Activated CD4-positive, alpha-beta T cell treated with anti-CD3 and anti-CD28 coated beads for 24 hours (primary cell): ENCODE results near the gene USP10.

Experiments
- DNase-seq, 2 donors: peaks; one replicate each; pipeline ENCODE4 v3.0.0-alpha.2; 2020; ENCODE audit warnings: low read depth in 2 of 2

USP10 gene

GRCh38 chr16:84699712-84700445 lies at the start of gene USP10:
Gene USP10, plus strand, starts transcription at chr16:84700000. Its CDS starts 91 bp downstream, at chr16:84700091.
- peak; percentile 65 to 69 for DNase-seq

DNA sequence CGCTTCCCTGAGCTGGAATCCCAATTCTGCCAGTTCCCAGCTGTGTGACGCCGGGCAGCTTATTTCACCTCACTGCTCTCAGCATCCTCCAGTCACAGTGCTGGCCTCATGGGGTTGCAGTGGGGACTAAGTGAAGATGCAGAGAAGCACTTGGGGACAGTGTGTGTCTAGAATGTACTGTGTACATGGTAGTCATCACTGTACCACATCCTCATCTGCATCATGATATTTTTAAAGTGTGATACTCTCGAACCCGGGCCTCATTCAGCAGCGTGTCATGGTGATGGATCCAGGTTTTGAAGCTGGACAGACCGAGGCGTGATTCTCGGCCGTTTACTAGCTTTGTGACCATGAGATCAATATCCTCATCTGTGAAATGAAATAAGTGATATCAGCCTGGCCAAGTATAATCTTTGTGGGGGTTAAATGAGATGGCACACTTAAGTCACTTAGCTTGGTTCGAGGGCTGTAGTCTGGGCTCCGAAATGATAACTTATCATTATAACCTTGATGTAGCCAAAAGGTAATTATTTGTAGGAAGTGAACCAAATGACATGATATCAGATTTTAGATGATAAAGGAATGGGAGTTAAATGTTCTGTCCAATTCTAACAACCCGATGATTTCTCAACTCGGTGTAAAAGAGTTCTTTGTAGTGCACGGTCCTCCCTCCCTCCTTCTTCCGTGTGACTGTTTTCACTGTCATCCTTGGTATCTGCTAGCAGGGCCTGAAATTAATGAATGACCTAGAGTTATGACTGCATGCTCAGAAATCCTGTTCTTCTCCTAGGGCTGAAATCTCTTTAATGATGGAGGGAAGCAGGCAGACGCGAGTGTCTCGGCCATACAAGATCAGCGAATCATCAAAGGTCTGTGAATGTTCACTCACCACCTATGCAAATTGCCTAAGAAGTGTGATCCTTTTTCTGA lies 49.5 kb upstream of the USP10 start:
- no peak for DNase-seq

DNA sequence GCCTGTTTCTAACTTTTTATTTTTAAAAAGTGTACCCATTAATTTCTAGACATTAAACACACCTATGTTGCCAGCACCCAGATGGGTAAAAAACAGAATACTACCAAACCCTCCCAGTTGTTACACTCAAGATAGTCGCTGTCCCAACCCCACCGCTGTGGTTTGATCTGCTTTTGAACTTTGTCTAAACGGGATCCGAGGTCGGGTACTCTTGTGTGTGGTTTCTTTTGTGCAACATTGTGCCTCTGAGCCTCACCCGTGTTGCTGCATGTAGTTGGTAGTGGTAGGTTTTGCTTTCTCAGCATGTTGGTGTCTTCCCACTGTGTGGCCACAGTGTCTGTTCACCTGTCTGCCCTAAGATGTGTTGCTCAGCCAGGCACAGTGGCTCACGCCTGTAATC lies 47.2 kb upstream of the USP10 start:
- DNase-seq: no peak

- DNase-seq: no peak
Observed at GRCh38 chr16:84654238-84654637, 45.6 kb upstream of the USP10 start.

- DNase-seq: no peak
Observed at GRCh38 chr16:84654998-84655397, 44.8 kb upstream of the USP10 start.

- no peak for DNase-seq
Observed at GRCh38 chr16:84656649-84657048, 43.2 kb upstream of the USP10 start.

DNA sequence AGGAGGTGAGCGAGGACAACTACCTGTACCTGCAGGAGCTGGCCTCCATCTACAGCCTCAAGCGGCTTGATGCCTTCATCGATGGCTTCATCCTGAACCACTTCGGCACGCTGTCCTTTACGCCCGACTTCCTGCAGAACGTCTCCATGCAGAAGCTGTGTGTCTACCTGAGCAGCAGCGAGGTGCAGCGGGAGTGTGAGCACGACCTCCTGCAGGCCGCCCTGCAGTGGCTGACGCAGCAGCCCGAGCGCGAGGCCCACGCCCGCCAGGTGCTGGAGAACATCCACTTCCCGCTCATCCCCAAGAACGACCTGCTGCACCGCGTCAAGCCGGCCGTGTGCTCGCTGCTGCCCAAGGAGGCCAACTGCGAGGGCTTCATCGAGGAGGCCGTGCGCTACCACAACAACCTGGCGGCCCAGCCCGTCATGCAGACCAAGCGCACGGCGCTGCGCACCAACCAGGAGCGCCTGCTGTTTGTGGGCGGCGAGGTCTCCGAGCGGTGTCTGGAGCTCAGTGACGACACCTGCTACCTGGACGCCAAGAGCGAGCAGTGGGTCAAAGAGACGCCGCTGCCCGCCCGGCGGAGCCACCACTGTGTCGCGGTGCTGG lies 42.5 kb upstream of the USP10 start:
- no peak for DNase-seq

- DNase-seq: no peak
Observed at GRCh38 chr16:84658690-84659089, 41.1 kb upstream of the USP10 start.

DNA sequence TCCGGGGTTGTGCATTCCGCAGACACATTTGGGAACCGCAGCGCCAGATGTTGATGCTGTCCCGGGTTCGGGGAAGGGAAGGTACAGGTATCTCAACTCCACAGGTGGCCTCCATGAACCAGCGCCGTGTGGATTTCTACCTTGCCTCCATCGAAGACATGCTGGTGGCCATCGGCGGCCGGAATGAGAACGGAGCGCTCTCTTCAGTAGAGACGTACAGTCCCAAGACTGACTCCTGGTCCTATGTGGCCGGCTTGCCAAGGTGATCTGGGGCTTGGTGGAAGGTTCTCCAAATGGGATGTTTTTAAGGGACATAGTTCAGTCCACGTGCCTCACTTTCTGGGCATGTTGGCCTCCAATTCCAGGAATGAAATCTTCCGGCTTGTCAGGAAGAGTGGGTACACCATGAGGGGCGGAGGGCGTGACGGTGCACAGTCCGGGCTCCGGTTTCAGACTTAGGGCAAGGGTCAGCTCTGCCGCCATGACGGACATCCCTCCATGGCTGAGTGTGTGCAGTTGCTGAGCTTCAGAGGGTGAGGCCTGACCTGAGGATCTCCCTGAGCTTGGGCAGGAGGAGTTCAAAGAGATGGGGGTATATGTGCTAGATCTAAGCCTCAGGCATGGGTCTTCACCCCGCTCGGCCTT lies 40.0 kb upstream of the USP10 start:
- no peak for DNase-seq

DNA sequence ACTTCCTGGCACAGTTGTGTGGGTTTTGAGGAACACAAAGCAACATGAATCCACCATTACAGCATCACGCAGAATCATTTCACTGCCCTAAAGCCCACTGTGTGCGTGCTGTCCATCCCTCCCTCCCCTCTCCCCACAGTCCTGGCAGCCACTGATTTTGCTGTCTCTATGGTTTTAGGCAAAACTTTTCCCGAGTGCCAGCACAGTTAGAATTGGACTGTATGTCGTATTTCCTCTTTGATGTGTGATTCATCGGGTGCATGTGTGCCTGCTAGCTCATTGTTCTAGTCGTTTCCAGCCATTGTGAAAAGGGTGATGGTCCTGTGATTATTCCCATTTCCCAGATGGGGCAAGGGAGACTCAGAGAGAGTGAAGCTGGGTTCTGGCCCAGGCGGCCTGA lies 38.8 kb upstream of the USP10 start:
- no peak for DNase-seq

DNA sequence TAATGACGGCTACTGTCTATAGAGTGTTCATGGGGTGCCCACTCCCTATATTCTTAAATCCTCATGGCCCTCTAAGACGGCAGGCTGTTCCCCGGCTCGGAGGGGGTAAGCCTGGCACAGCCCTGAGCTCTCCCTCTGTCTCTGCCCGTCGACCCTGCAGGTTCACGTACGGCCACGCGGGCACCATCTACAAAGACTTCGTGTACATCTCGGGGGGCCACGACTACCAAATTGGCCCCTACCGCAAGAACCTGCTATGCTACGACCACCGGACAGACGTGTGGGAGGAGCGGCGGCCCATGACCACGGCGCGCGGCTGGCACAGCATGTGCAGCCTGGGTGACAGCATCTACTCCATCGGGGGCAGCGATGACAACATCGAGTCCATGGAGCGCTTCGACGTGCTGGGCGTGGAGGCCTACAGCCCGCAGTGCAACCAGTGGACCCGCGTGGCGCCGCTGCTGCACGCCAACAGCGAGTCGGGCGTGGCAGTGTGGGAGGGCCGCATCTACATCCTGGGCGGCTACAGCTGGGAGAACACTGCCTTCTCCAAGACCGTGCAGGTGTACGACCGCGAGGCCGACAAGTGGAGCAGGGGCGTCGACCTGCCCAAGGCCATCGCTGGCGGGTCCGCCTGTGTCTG lies 38.3 kb upstream of the USP10 start:
- no peak for DNase-seq

DNA sequence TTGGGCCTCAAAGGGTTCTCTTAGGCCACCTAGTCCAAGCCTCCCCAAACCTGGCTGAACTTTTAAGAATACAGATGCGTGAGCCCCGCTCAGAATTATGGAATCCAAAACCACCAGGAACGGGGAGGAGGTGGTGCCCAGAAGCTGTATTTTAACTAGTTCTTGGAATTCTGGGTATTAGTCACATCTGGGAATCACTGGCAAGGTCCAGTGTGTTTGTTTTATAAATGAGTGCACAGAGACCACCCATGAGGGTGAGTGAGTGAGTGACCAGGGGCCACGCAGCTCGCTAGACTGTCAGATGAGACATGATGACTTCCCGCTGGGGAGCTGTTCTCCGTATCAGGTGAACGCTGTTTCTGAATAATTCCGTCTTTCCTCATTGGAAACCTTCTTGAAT lies 37.3 kb upstream of the USP10 start:
- no peak for DNase-seq

- no peak for DNase-seq
Observed at GRCh38 chr16:84663433-84664101, 36.2 kb upstream of the USP10 start.

GRCh38 chr16:84665359-84665758 lies 34.4 kb upstream of the USP10 start:
- DNase-seq: no peak

GRCh38 chr16:84665843-84666242 lies 34.0 kb upstream of the USP10 start:
- no peak for DNase-seq

DNA sequence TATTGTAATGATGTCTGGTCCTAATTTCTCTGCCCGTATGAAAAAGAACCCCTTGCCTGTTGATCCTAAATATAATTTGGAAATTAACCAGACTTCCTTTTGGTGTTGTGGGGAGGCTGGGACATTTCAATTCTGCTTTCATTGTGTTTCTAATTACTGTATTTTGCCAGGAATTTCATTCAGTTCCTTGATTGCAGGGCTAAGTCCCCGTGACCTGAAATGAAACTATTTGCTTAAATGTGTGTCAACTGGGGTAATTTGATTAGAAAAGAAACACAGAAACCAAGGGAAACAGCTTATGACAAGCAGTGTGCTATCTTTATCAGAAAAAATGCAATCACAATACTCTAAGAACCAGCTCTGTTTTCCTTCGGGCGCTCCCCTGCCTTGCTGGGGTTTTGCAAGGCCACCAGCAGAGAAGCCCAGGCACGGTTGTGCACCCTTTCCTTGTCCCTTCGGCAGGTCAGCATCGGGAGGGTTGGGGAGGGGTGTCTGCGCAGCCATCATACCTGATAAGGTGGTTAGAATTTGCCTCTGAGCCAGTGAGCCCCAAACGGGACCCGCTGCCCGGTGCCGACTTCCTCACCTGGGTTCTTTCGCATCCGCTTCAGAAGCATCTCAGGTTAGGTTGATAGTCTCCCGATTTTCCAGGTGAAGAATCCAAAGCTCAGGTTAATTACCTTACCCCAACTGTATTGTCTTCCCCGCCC lies 32.0 kb upstream of the USP10 start:
- no peak for DNase-seq

DNA sequence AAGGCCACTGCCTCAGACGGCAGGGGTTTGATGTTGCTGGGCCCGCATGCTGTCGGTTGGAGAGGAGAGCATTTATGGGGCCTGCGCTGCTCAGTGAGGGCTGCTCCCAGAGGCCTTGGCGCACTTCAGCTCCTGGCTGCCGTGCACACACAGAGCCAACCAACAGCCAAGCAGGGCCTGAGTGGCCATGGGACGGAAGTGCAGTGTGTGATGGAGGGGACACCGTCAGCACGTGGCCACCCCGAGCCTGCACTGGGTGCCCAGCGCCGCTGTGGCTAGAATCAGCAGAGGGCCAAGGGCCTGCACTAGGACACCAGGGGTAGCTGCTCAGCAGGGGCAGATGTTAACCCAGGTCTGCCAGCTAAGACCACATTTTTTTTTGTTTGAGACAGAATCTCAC lies 29.7 kb upstream of the USP10 start:
- no peak for DNase-seq

GRCh38 chr16:84672276-84673202 lies 27.3 kb upstream of the USP10 start:
- peak; percentile 79 to 82 for DNase-seq

DNA sequence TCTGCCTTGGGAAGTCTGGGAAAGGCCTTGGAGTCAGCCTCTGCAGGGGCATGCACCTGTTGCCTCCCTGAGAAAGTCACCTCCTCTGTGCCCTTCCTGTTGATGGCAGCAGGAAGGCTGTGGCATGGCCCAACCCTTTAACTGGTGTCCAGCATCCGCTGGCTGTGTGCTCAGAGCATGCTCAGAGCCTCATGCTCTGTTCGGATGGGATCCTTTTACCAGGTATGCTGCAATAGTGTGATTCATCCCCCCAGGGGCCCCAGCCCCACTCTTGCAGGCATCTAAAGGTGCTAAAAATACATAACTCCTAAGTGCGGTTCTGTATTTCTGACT lies 26.6 kb upstream of the USP10 start:
- DNase-seq: no peak
